Measurements from ENCODE around the gene EIF2AK3.
"Not testable (repeated sequence)": the region's sequence is repeated elsewhere in the genome, so short reads cannot be mapped to it uniquely, and the experiment has no call there.

EIF2AK3 gene

GRCh38 chr2:88636026-88636425 is 8.8 kb upstream of the EIF2AK3 start:
- DNase-seq (ENCODE audit: low read depth in 2 of 2), result no peak

- DNase-seq (ENCODE audit: low read depth in 2 of 2), result no peak
Observed at GRCh38 chr2:88632569-88632968, 5.3 kb upstream of the EIF2AK3 start.

DNA sequence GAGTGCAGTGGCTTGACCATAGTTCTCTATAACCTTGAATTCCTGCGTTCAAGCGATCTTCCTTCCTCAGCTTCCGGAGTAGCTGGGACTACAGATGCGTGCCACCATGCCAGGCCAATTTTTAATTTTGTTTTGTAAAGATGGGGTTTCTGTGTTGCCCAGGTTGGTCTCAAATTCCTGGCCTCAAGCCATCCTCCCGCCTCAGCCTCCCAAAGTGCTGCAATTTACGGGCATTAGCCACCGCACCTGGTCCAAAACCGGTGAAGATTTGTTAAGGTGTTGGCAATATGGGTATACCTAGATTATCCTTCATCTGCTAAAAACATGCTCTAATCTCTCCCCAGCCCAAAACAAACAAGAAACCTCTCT is 1.3 kb upstream of the EIF2AK3 start:
- DNase-seq (ENCODE audit: low read depth in 2 of 2), result no peak

- DNase-seq (ENCODE audit: low read depth in 2 of 2), result peak; percentile 57 to 79
Observed at GRCh38 chr2:88627856-88628570, 749 bp upstream of the EIF2AK3 start.

DNA sequence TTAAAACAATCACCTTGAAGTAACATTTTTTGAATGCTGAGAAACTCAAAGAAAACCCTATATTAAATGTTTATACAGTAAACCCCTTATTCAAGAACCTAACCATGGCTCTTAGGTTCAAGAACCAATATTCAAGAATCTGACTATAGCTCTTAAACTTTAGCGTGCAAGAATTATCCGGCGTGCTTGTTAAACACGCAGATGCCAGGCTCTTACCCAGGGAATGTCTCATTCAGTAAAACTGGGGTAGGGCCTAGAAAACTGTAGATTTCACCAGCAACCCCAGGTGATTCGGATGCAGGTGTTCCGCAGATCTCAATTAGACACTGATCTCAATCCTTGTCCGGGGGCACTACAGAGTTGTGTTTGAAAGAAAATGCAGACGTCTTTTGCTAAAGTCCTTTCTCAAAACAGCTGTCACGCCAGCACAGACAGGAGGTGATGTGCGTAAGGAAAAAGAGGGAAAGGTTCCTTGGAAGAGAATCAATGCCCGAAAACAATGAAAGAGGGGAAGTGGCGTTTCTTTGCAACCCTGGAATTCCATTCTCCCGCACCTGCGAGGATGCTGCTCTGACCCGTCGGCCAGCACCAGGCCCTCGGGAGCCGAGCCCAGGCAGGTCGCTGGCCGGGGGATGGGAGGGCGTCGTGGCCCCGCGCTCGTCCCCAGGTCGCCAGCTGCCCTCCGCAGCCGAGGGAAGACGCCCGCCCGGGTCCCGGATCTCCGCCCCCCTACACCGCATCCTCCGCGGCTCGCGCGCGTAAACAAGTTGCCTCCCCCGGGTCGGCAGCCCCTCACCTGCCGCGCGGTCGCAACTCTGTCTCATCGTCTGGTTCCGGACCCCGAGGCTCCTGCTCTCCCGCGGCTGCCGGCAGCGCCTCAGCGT is 851 bp downstream of the EIF2AK3 start:
- DNase-seq (ENCODE audit: low read depth in 2 of 2), result peak in 1 of 2 experiments; percentile 33

GRCh38 chr2:88624477-88624876 is 2.8 kb downstream of the EIF2AK3 start:
- DNase-seq (ENCODE audit: low read depth in 2 of 2), result no peak

DNA sequence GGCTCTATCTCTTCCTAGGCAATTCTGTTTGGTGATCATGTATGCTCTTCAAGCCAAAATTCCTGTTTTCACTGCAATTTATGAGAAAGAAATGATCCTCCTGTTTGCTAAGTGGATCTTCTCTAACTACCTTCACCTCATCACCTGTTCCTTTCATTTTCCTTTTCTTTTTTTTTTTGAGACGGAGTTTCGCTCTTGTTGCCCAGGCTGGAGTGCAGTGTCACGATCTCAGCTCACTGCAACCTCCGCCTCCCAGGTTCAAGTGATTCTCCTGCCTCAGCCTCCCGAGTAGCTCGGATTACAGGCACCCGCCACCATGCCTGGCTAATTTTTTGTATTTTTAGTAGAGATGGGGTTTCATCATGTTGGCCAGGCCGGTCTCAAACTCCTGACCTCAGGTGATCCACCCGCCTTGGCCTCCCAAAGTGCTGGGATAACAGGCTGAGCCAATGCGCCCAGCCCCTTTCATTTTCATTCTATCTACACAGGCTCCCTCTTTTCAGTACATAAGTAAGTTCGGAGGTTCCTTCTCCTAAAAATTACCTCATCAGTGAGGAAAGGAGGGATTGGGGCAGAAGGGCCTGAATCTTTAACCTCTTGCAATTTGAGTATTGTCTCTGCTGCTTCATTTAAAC is 3.3 kb downstream of the EIF2AK3 start:
- not testable (repeated sequence) for DNase-seq (ENCODE audit: low read depth in 2 of 2)

- no peak for DNase-seq (ENCODE audit: low read depth in 2 of 2)
Observed at GRCh38 chr2:88622307-88622706, 5.0 kb downstream of the EIF2AK3 start.

DNA sequence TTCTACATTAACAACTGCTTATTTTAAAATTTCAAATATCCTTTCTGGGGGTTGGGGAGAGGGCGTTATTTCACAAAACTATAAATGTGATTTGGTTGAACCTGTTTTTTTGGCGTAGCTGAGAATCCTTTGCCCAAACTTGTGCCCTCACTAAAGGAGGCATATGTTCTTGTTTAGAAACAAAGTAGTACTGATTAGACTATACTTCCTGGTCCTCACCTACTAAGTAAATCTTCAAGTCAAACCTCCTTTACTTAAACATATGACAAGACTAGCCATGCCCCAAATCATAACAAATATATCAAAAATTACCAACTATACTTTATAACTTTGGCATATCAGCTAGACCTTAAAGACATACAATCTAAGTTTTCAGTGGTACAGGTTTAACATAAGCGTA is 5.8 kb downstream of the EIF2AK3 start:
- no peak for DNase-seq (ENCODE audit: low read depth in 2 of 2)

GRCh38 chr2:88620015-88620414 is 7.2 kb downstream of the EIF2AK3 start:
- DNase-seq (ENCODE audit: low read depth in 2 of 2), result no peak

- DNase-seq (ENCODE audit: low read depth in 2 of 2), result no peak
Observed at GRCh38 chr2:88615822-88616221, 11.4 kb downstream of the EIF2AK3 start.

- no peak for DNase-seq (ENCODE audit: low read depth in 2 of 2)
Observed at GRCh38 chr2:88614497-88615157, 12.6 kb downstream of the EIF2AK3 start.

DNA sequence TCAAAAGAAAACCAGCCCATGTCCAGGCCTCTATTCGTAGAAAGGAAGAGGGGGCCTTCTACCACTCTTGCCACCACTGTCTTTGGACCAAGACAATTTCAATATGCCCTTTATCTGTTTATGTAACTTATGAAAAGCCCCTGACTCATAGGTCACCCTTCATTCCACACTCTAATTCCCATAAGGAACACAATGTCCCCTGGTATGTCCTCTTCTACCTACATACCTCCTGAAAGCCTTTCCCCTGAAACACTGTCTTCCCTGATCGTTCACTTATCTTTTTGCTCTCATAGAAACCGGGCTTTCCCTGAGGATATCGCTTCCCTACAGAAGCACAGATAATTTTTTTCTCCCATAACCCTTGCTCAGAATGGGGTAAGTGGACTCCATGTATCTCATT is 13.3 kb downstream of the EIF2AK3 start:
- DNase-seq (ENCODE audit: low read depth in 2 of 2), result no peak

- DNase-seq (ENCODE audit: low read depth in 2 of 2), result no peak
Observed at GRCh38 chr2:88608184-88608583, 19.1 kb downstream of the EIF2AK3 start.

GRCh38 chr2:88607416-88607815 is 19.8 kb downstream of the EIF2AK3 start:
- DNase-seq (ENCODE audit: low read depth in 2 of 2), result no peak

DNA sequence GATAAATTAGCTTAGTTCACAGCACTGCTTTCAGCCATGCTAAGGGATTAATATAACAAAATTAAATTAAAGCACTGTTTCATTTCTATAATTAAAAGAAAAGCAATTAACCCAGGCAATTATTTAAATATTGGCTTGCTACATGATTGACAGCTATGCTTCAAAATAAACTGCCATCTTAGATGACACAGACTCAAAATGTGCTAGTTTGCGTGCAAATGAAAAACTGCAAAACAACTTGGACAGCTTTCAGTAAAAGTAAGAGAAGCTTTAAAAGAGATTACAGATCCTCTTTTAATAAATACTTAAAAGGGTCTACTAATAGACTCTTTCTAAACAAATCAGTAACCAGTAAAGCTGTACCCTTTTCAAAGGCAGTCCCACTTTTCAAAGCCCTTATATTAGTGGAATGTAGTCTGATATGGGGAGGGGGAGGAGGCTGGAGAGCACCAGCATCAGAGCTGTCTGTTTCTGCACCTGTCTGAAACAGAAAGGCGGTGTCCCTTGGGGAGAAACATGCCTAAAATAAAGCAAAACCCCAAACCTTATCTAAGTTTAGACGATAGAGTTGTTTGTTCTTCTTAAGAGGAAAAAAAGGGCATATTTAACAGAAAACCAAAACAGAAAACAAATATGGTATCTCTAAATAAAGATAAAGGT is 20.8 kb downstream of the EIF2AK3 start:
- DNase-seq (ENCODE audit: low read depth in 2 of 2), result no peak

- DNase-seq (ENCODE audit: low read depth in 2 of 2), result no peak
Observed at GRCh38 chr2:88603146-88603545, 24.1 kb downstream of the EIF2AK3 start.

- no peak for DNase-seq (ENCODE audit: low read depth in 2 of 2)
Observed at GRCh38 chr2:88602022-88602421, 25.2 kb downstream of the EIF2AK3 start.

DNA sequence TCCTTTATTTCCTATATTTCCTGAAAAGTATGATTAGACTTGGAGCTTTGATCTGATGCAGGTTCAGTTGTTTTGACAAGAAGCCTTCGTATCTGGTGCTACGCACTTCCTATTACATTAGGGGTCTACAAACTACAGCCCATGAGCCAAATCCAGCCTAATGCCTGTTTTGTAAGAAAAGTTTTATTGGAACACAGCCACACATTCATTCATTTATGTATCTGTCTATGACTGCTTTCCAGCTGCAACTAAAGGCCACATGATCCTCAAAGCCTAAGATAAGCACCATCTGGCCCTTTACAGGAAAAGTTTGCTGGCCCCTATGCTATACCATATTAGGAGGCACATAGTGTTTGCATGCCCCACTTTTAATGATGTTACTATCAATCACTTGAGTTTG is 26.0 kb downstream of the EIF2AK3 start:
- no peak for DNase-seq (ENCODE audit: low read depth in 2 of 2)

DNA sequence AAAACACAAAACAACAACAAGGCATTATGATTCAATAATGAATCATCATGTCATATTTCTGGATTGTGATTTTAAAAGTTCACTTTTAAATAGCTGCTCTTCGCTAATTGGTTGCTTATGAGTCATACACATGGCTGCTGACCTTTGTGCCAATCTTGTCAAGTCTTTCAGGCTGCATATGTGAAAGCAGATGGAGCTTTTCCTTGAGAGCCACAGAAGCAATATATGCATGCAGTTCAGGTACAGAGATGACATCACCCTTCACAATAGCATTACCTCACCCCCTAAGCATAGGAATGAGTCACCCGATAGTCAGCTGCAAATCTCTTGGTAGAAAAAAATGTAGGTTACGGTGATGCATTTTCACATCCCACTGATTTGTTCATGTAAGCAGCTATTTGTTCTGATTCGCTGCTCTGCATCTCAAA is 27.2 kb downstream of the EIF2AK3 start:
- peak; percentile 3 for DNase-seq (ENCODE audit: low read depth in 2 of 2)

DNA sequence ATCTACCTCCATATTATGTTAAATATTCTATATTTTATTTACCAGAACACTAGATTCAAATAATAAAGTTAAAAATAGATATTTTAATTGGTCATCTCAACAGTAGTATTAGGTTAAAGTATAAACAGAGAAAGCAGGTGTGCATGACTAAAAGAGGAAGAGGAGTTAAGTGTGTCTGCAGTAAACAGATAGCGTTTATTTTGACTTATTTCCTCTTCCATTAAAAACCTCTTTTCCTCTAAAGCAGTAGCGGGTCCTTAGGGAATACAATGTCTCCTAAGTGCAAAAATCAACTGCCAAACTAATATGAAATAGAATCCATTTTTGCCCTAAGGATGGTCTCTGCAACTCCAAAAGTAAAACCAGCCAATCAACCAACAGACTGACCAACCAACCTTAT is 27.7 kb downstream of the EIF2AK3 start:
- no peak for DNase-seq (ENCODE audit: low read depth in 2 of 2)

- DNase-seq (ENCODE audit: low read depth in 2 of 2), result no peak
Observed at GRCh38 chr2:88597168-88597567, 30.1 kb downstream of the EIF2AK3 start.

All from stimulated activated CD4-positive, alpha-beta T cell treated with anti-CD3 and anti-CD28 coated beads, Interleukin-12 subunit alpha, Interleukin-12 subunit beta, amount 100 ng/mL, for 24 hours (primary cell).